ENCODE data around the gene RIN1.

GRCh38 chr11:66309475-66309874, 26.8 kb downstream of the RIN1 start:
- TF ChIP-seq ZNF384 (IDR thresholded peaks at IDR 0.05) (no peak), FOXK2 (IDR thresholded peaks at IDR 0.05) (no peak), FOXM1 (IDR thresholded peaks at IDR 0.05; ENCODE audit: borderline replicate concordance) (no peak), TARDBP (IDR thresholded peaks at IDR 0.05) (no peak), SUZ12 (IDR thresholded peaks at IDR 0.05) (no peak), FOXA1 (IDR thresholded peaks at IDR 0.05) (no peak), SP1 (IDR thresholded peaks at IDR 0.05) (no peak), ELF4 (IDR thresholded peaks at IDR 0.05) (no peak), ARNT (IDR thresholded peaks at IDR 0.05) (no peak), BHLHE40 (IDR thresholded peaks at IDR 0.05; ENCODE audit: borderline replicate concordance) (no peak), LEF1 (IDR thresholded peaks at IDR 0.05; ENCODE audit: borderline replicate concordance) (no peak)
